ENCODE measurements around the gene HOXA2. TPM values are rescaled to one million over a fixed set of nuclear protein-coding genes. Genes with fewer than 3 reads are reported as not detected.

HOXA2 gene
- total and polyA plus RNA-seq, 2 of the 13 experiments (the other 11 are each of a cell fraction or from before 2014, with no cell fraction given) = 0.22 to 0.29 TPM

DNA sequence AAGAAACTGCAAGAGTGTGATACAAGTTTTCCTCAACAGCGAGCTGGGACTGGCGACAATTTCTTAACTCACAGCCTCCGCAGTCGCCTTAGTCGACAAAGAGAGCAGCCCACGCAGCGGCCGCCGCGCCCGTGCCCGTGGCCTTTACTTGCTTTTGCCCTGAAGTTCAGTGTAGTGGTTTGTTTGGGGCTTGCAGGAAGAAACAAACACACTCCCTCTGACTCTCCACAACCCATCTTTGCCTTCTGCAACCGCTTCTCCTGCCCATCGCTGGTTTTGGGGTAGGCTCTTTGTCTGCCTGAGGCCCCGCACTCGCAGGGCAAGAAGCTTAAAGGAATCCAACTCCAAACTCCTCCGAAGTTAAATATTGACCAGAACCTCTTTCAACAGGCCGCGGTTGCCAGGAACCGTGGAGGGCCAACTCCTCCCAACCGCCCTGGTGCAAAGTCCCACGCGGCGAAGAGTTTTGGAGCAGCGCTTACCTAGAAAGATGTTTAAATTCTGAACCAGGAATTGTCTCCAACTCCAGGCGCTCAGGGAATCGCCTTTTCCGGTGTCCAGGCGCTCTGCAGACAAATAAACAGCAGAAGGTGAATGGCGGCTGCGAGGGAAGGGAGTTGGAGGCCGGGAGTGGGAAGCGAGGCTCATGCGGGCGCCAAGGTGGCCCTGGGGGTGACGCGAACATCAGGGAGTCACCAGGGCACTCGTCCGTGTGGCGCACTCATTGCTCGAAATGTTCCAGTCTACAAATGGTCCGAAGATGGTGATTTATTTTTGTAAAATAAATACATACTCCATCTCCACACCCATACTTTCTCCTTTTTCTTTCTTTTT lies 19.8 kb upstream of the HOXA2 start:
- Histone ChIP-seq H3K36me3 (replicated peaks in 1 of 2; ENCODE audit: control insufficient read depth in 1 of 2, insufficient read depth in 2 of 2, low read length in 2 of 2) (peaks cover 0 to 8% of the 10 kb centered on the region in 2 experiments; a peak in 2 of 5 replicates), H3K9me3 (ENCODE audit: low read length) (no peaks in the 10 kb centered on the region), H3K27me3 (ENCODE audit: control insufficient read depth in 1 of 2, insufficient read depth in 2 of 2, low read length in 2 of 2) (no peaks in the 10 kb centered on the region; a peak in 1 of 5 replicates), H3K4me1 (ENCODE audit: insufficient read depth, low read length) (peaks cover 77% of the 10 kb centered on the region), H3K4me2 (ENCODE audit: low read depth, low read length) (peak overlapping the region; percentile 87), H3K4me3 (replicated peaks in 1 of 3; ENCODE audit: insufficient read depth in 1 of 3, low read depth in 2 of 3, low read length in 3 of 3) (peak overlapping the region; percentile 82 to 95 (median 87)), H3K27ac (ENCODE audit: extremely low read length, insufficient read depth, low read length) (peak overlapping the region; percentile 96), H2AFZ (ENCODE audit: low read length) (no peak overlapping the region), H3K9ac (ENCODE audit: insufficient read depth, low read depth, low read length) (peak overlapping the region; percentile 88), H4K20me1 (ENCODE audit: insufficient read depth, low read length) (peaks cover 13% of the 10 kb centered on the region), H3K79me2 (ENCODE audit: insufficient read depth, low read length) (peaks cover 56% of the 10 kb centered on the region)
- FAIRE-seq = peak; percentile 95
- 2% methylated on average over 28 of the region's 42 CpGs for WGBS (ENCODE audit: low lambda C conversion rate)
- peak; percentile 87 for ATAC-seq
- intact Hi-C loops (cut with micrococcal nuclease; ENCODE audit: unreplicated experiment) (loop anchor here (1.0 kb wide), 1 partner anchor 8 kb away; the partner anchor contains the start of gene HOXA4), in situ Hi-C loops (cut with HindIII; ENCODE audit: extremely low pct_ligation_motif_present, low pct_unique_long_range_greater_than_20kb) (no loop called here)
- ChIA-PET POLR2A (interaction anchor here (1.0 to 5.8 kb wide), 17 partner anchors 10 to 774 kb away, joined by 3 to 118 read pairs (median 6); partner anchors contain the start of genes HOXA1, HOXA4, HOXA5 and SKAP2), CTCF (ENCODE audit: low intra/inter-chr PET ratio, low total read pairs) (no interaction called here)
- DNase-seq (ENCODE audit: low spot score) = peak; percentile 94
- no TSS peak for BruUV-seq (replicated peaks)
- TF ChIP-seq ZFP36 (IDR thresholded peaks at IDR 0.05; ENCODE audit: borderline replicate concordance, low read depth, low read length, partially characterized antibody) = no peak
- no peak for TF ChIP-seq HES4 (CRISPR knock-in tag; IDR thresholded peaks at IDR 0.05; ENCODE audit: borderline replicate concordance)
- TF ChIP-seq, protein P1, sequence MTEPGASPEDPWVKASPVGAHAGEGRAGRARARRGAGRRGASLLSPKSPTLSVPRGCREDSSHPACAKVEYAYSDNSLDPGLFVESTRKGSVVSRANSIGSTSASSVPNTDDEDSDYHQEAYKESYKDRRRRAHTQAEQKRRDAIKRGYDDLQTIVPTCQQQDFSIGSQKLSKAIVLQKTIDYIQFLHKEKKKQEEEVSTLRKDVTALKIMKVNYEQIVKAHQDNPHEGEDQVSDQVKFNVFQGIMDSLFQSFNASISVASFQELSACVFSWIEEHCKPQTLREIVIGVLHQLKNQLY (CRISPR knock-in tag; IDR thresholded peaks at IDR 0.05) = 0 out of 2 replicates have a peak, but pooled peaks have one; percentile 20
- TF ChIP-seq CAMTA2 (CRISPR knock-in tag; IDR thresholded peaks at IDR 0.05; ENCODE audit: borderline replicate concordance) = no peak
- TF ChIP-seq ZBTB20 (CRISPR knock-in tag; IDR thresholded peaks at IDR 0.05; ENCODE audit: borderline replicate concordance, low read depth) = peak; percentile 21; the same call in 1 of the 2 replicates
- TF ChIP-seq ZNF543 (CRISPR knock-in tag; IDR thresholded peaks at IDR 0.05) = peak; percentile 86
- TF ChIP-seq FOXO1 (CRISPR knock-in tag; IDR thresholded peaks at IDR 0.05) = peak; percentile 22; the same call in 1 of the 2 replicates
- TF ChIP-seq KMT2A (CRISPR knock-in tag; IDR thresholded peaks at IDR 0.05) = peak; percentile 51; the same call in 1 of the 2 replicates
- no peak for TF ChIP-seq RFX1 (IDR thresholded peaks at IDR 0.05)
- TF ChIP-seq KLF6 (CRISPR knock-in tag; IDR thresholded peaks at IDR 0.05) = no peak
- TF ChIP-seq CBX5 (CRISPR knock-in tag; IDR thresholded peaks at IDR 0.05; ENCODE audit: borderline replicate concordance) = no peak
- peak; percentile 10; the same call in 1 of the 2 replicates for TF ChIP-seq GATA4 (IDR thresholded peaks at IDR 0.05; ENCODE audit: borderline replicate concordance, low read depth)
- TF ChIP-seq ZFP91 (CRISPR knock-in tag; IDR thresholded peaks at IDR 0.05; ENCODE audit: borderline replicate concordance) = peak; percentile 69; the same call in 1 of the 2 replicates
- TF ChIP-seq, protein P2, sequence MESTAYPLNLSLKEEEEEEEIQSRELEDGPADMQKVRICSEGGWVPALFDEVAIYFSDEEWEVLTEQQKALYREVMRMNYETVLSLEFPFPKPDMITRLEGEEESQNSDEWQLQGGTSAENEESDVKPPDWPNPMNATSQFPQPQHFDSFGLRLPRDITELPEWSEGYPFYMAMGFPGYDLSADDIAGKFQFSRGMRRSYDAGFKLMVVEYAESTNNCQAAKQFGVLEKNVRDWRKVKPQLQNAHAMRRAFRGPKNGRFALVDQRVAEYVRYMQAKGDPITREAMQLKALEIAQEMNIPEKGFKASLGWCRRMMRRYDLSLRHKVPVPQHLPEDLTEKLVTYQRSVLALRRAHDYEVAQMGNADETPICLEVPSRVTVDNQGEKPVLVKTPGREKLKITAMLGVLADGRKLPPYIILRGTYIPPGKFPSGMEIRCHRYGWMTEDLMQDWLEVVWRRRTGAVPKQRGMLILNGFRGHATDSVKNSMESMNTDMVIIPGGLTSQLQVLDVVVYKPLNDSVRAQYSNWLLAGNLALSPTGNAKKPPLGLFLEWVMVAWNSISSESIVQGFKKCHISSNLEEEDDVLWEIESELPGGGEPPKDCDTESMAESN (CRISPR knock-in tag; conservative IDR thresholded peaks at IDR 0.05) = no peak
- no peak for TF ChIP-seq SETDB1 (CRISPR knock-in tag; IDR thresholded peaks at IDR 0.05; ENCODE audit: borderline replicate concordance)
- no peak for TF ChIP-seq PRMT3 (CRISPR knock-in tag; IDR thresholded peaks at IDR 0.05; ENCODE audit: borderline replicate concordance, low read depth)
- TF ChIP-seq ZNF614 (CRISPR knock-in tag; IDR thresholded peaks at IDR 0.05; ENCODE audit: borderline replicate concordance) = peak; percentile 67

Data from HepG2 (cell line).